RWPE2 (cell line): ENCODE data around the gene PDZK1.
A peak's percentile ranks its signal among the peaks of the same experiment; 100 is the strongest.
"Not testable (repeated sequence)": the region's sequence is repeated elsewhere in the genome, so short reads cannot be mapped to it uniquely, and the experiment has no call there.

Source experiments
- ATAC-seq: fragments of 200-7000 bp; cut with Tn5 transposase; 3 replicates; pipeline ENCODE4 v1.9.1; 2021; ENCODE audit warnings: low read depth
- DNase-seq: peaks from one replicate; pipeline ENCODE4 v3.0.0-alpha.2; 2020; ENCODE audit warnings: low spot score
- H3K27ac ChIP-seq: fragments of 450-650 bp; 2 replicates; pipeline ENCODE4 v1.5.1; 2017; ENCODE audit warnings: mild to moderate bottlenecking; ENCODE audit not compliant: poor library complexity, severe bottlenecking
- H3K27me3 ChIP-seq: fragments of 250-450 bp; sonication (Bioruptor Pico); 2 replicates; pipeline ENCODE4 v1.5.1; 2021; ENCODE audit warnings: mild to moderate bottlenecking, moderate library complexity; ENCODE audit not compliant: insufficient read depth, poor library complexity, severe bottlenecking
- H3K36me3 ChIP-seq: fragments of 250-450 bp; sonication (Bioruptor Pico); 2 replicates; pipeline ENCODE4 v1.5.1; 2020; ENCODE audit warnings: low read depth, mild to moderate bottlenecking, moderate library complexity
- H3K4me1 ChIP-seq: fragments of 250-450 bp; sonication (Bioruptor Pico); 2 replicates; pipeline ENCODE4 v1.5.1; 2021; ENCODE audit warnings: mild to moderate bottlenecking, moderate library complexity; ENCODE audit not compliant: insufficient read depth, poor library complexity, severe bottlenecking
- H3K4me3 ChIP-seq: fragments of 250-450 bp; sonication (Bioruptor Pico); 2 replicates; pipeline ENCODE4 v1.5.1; 2021; ENCODE audit warnings: mild to moderate bottlenecking, moderate library complexity; ENCODE audit not compliant: severe bottlenecking
- H3K9me3 ChIP-seq: fragments of 250-450 bp; sonication (Bioruptor Pico); 2 replicates; pipeline ENCODE4 v1.5.1; 2021; ENCODE audit warnings: mild to moderate bottlenecking, moderate library complexity; ENCODE audit not compliant: severe bottlenecking
- CTCF ChIP-seq: fragments of 450-650 bp; IDR thresholded peaks from one replicate; pipeline ENCODE4 v1.5.1; 2017; ENCODE audit warnings: mild to moderate bottlenecking, moderate library complexity; ENCODE audit not compliant: poor library complexity, severe bottlenecking

The PDZK1 gene

GRCh38 chr1:145729666-145730436 is 22.7 kb upstream of the PDZK1 start:
- Histone ChIP-seq H3K9me3 (no peaks in the 10 kb centered on the region), H3K4me1 (no peaks in the 10 kb centered on the region), H3K36me3 (no peaks in the 10 kb centered on the region), H3K27ac (no peak overlapping the region), H3K4me3 (no peak overlapping the region), H3K27me3 (no peaks in the 10 kb centered on the region)
- ATAC-seq (no peak), DNase-seq (no peak)
- no peak for TF ChIP-seq CTCF

DNA sequence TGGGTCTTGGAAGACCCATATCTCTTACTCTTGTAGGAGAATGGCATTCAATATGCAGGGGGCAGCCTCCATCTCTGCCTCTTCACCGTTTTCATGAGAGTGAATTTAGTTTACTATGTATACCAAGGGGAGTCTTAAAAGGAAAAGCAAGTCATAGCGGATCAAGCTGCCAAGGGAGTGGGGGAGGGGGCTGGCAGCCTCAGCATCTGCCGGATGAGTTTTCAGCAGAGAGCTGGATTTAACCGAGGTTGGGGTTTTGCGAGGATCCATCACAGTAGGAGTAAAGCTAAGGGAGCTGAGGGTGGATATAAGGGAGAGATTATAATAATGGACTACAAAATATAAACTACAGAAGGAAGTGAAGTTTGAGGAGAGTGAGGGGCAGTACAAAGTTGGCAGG is 22.0 kb upstream of the PDZK1 start:
- Histone ChIP-seq H3K4me3 (no peak overlapping the region), H3K27me3 (no peaks in the 10 kb centered on the region), H3K4me1 (no peaks in the 10 kb centered on the region), H3K9me3 (no peaks in the 10 kb centered on the region), H3K36me3 (no peaks in the 10 kb centered on the region), H3K27ac (no peak overlapping the region)
- ATAC-seq = no peak
- DNase-seq = no peak
- TF ChIP-seq CTCF = no peak

GRCh38 chr1:145726193-145726592 is 19.0 kb upstream of the PDZK1 start:
- H3K27me3 ChIP-seq, H3K4me1 ChIP-seq, ATAC-seq, H3K4me3 ChIP-seq, H3K36me3 ChIP-seq, H3K27ac ChIP-seq, H3K9me3 ChIP-seq, DNase-seq: not testable (repeated sequence)

DNA sequence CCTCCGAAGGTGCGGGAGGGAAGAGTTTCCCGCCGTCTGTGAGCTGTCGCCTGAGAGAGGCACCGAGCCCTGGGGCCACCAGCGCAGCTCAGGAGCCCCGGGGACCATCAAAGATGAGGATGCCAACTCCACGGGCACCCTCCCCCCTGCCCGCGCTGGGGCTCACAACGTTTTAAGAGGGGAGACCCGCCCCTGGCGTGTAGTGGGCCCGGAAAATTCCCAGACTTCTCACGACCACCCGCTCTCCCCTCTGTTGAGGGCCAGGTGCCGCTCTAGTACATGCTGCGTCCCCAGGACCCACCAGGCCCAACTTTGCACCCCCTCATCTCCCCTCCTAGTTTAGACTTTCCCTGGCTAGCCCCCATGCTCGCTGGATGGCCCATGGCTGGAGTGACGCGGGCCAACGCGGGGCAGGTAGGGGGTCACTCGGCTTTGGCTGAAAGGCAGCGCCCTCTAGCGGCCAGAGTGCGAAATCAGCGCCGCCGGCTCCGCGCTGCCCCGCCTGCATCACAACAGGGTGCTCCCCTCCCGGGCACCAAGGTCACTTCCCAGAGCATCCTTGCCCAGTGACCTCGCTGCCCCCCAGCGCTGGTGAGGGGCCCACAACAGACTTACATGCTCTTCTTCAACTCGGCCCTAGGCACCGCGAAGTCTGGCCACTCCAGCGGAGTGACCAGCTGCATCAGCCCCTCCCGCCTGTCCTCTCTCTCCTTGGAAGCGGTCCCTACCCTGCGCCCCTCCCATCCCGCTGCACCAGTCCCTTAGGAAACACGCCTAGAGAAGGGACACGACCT is 13.9 kb upstream of the PDZK1 start:
- TF ChIP-seq CTCF = peak; percentile 93
- H3K4me1 ChIP-seq = no peaks in the 10 kb centered on the region
- ATAC-seq = peak; percentile 87
- no peaks in the 10 kb centered on the region for H3K9me3 ChIP-seq
- no peak for DNase-seq
- no peak overlapping the region for H3K27ac ChIP-seq
- H3K27me3 ChIP-seq = no peaks in the 10 kb centered on the region
- no peaks in the 10 kb centered on the region for H3K36me3 ChIP-seq
- peak overlapping the region; percentile 5 for H3K4me3 ChIP-seq

DNA sequence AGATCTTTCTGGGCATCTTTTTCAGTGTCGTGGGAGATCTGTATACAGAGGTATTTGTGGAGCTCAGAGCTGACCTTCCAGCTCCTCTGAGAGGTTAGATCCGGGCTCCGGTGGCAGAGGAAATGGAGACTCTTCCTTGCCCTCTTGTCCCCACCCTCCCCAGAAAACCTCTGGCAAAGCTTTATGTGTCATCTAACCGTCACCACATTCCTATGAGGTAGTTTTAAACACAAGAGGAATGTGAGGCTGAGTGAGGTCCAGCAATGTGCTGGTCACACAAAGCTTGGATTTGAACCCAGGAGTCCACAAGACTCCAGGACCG is 13.3 kb upstream of the PDZK1 start:
- Histone ChIP-seq H3K27me3 (no peaks in the 10 kb centered on the region), H3K9me3 (no peaks in the 10 kb centered on the region), H3K36me3 (no peaks in the 10 kb centered on the region), H3K27ac (no peak overlapping the region), H3K4me1 (no peaks in the 10 kb centered on the region), H3K4me3 (no peak overlapping the region)
- no peak for DNase-seq
- no peak for TF ChIP-seq CTCF
- ATAC-seq = peak; percentile 48; the same call in 2 of the 3 replicates
